Neural progenitor cell (in vitro differentiated cells): ENCODE data around the gene EPHA1. TPM values are rescaled to one million over a fixed set of nuclear protein-coding genes. Genes with fewer than 3 reads are reported as not detected.
A peak's percentile ranks its signal among the peaks of the same experiment; 100 is the strongest.

Experiments used
- DNase-seq: peaks from one replicate; pipeline ENCODE4 v3.0.0-alpha.2; 2016; ENCODE audit warnings: low spot score
- H2AFZ ChIP-seq: fragments of 200-600 bp; sonication (generic); replicated peaks from 2 replicates; pipeline ENCODE4 v1.6.1; 2016; ENCODE audit warnings: antibody characterized with exemption
- H3F3A ChIP-seq: fragments of 200-600 bp; sonication (generic); 2 replicates; pipeline ENCODE4 v1.6.1; 2016; ENCODE audit warnings: antibody characterized with exemption, low read depth
- H3K27ac ChIP-seq: fragments of 200-600 bp; sonication (generic); 2 replicates; pipeline ENCODE4 v1.5.1; 2016; ENCODE audit warnings: mild to moderate bottlenecking
- H3K27me3 ChIP-seq: fragments of 200-600 bp; sonication (generic); 2 replicates; pipeline ENCODE4 v1.6.1; 2016; ENCODE audit warnings: mild to moderate bottlenecking, moderate library complexity
- H3K36me3 ChIP-seq: fragments of 200-600 bp; sonication (generic); 2 replicates; pipeline ENCODE4 v1.5.1; 2016
- H3K4me1 ChIP-seq: fragments of 200-600 bp; sonication (generic); 2 replicates; pipeline ENCODE4 v1.6.1; 2016; ENCODE audit warnings: mixed run types
- H3K4me2 ChIP-seq: fragments of 200-600 bp; sonication (generic); 2 replicates; pipeline ENCODE4 v1.6.1; 2016
- H3K4me3 ChIP-seq: fragments of 200-600 bp; sonication (generic); 2 replicates; pipeline ENCODE4 v1.5.1; 2016
- H3K79me2 ChIP-seq: fragments of 200-600 bp; sonication (generic); 2 replicates; pipeline ENCODE4 v1.6.1; 2016; ENCODE audit warnings: low read depth
- H3K9ac ChIP-seq: fragments of 200-600 bp; sonication (generic); 2 replicates; pipeline ENCODE4 v1.6.1; 2016
- H3K9me3 ChIP-seq: fragments of 200-600 bp; sonication (generic); 2 replicates; pipeline ENCODE4 v1.5.1; 2016; ENCODE audit warnings: low read depth
- H4K20me1 ChIP-seq: fragments of 200-600 bp; sonication (generic); 2 replicates; pipeline ENCODE4 v1.6.1; 2016; ENCODE audit warnings: low read depth
- H3K27ac Mint-ChIP-seq: 3 replicates; pipeline ENCODE4 v1.8.0; 2021; ENCODE audit warnings: mixed read lengths
- H3K27me3 Mint-ChIP-seq: 2 replicates; pipeline ENCODE4 v1.8.0; 2022; ENCODE audit warnings: low read depth, mild to moderate bottlenecking, inconsistent platforms, moderate library complexity, mixed read lengths; ENCODE audit not compliant: insufficient read depth
- H3K36me3 Mint-ChIP-seq: 3 replicates; pipeline ENCODE4 v1.8.0; 2021; ENCODE audit warnings: mixed read lengths
- H3K4me1 Mint-ChIP-seq: 3 replicates; pipeline ENCODE4 v1.8.0; 2021; ENCODE audit warnings: mixed read lengths
- H3K4me3 Mint-ChIP-seq: 3 replicates; pipeline ENCODE4 v1.8.0; 2021; ENCODE audit warnings: mild to moderate bottlenecking, moderate library complexity, mixed read lengths
- H3K9me3 Mint-ChIP-seq: 3 replicates; pipeline ENCODE4 v1.8.0; 2020; ENCODE audit warnings: mixed read lengths
- EZH2 ChIP-seq: fragments of 200-600 bp; sonication (generic); IDR thresholded peaks from 2 replicates; pipeline ENCODE4 v1.6.1; 2017; ENCODE audit warnings: antibody characterized with exemption, mild to moderate bottlenecking, moderate library complexity
- EZH2phosphoT487 ChIP-seq: fragments of 200-600 bp; sonication (generic); IDR thresholded peaks from 2 replicates; pipeline ENCODE4 v1.6.1; 2017; ENCODE audit warnings: antibody characterized with exemption
- total RNA-seq: library from RNA; depleted of rRNA; stranded (reverse); fragments of >200 nt; gene quantifications from 2 replicates; pipeline ENCODE4 v1.2.3, GENCODE V29; 2015; ENCODE audit warnings: low replicate concordance
- TF ChIP-seq, protein P1 (sequence below): fragments of 200-600 bp; sonication (generic); IDR thresholded peaks from 2 replicates; pipeline ENCODE4 v1.5.1; 2017; ENCODE audit warnings: antibody characterized with exemption, mild to moderate bottlenecking

EPHA1 gene
- total RNA-seq, 1 donor from 2014 or later: 4.1 TPM

DNA sequence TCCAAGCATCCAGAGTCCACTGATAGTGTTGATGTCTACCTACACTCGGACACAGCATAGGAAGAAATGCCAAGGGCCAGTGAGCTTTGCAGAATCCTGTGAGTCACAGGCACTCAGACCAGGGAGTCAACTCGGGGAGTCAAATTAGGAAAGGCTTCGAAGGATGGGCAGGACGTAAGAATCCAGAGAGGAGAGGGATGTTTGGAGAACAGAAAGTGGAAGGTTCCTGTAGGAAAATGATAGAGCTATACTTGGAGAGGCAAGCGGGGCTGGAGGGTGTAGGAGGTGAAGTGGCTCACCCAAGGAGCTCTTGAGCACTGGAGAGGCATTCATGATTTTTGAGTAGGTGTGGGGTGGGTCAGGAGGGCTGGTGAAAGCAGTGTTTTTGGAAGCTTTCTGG, 24.5 kb downstream of the EPHA1 start:
- H3K27me3 Mint-ChIP-seq: peaks cover 7% of the 10 kb centered on the region
- H3K36me3 ChIP-seq: no peaks in the 10 kb centered on the region
- peaks cover 13% of the 10 kb centered on the region for H3F3A ChIP-seq
- H3K4me1 ChIP-seq: peaks cover 14% of the 10 kb centered on the region
- peaks cover 2% of the 10 kb centered on the region for H3K36me3 Mint-ChIP-seq
- peaks cover 17% of the 10 kb centered on the region for H3K4me1 Mint-ChIP-seq
- no peak for DNase-seq
- no peak overlapping the region for H2AFZ ChIP-seq
- H3K79me2 ChIP-seq: peaks cover 45% of the 10 kb centered on the region
- H3K27ac Mint-ChIP-seq: no peak overlapping the region
- no peak overlapping the region for H3K27ac ChIP-seq
- no peak overlapping the region for H3K4me3 Mint-ChIP-seq
- no peaks in the 10 kb centered on the region for H3K27me3 ChIP-seq
- H4K20me1 ChIP-seq: peaks cover 58% of the 10 kb centered on the region
- no peaks in the 10 kb centered on the region for H3K9me3 Mint-ChIP-seq
- H3K9ac ChIP-seq: no peak overlapping the region
- H3K9me3 ChIP-seq: no peaks in the 10 kb centered on the region
- no peak overlapping the region for H3K4me3 ChIP-seq
- H3K4me2 ChIP-seq: no peak overlapping the region
- no peak for TF ChIP-seq EZH2
- TF ChIP-seq, protein P1, sequence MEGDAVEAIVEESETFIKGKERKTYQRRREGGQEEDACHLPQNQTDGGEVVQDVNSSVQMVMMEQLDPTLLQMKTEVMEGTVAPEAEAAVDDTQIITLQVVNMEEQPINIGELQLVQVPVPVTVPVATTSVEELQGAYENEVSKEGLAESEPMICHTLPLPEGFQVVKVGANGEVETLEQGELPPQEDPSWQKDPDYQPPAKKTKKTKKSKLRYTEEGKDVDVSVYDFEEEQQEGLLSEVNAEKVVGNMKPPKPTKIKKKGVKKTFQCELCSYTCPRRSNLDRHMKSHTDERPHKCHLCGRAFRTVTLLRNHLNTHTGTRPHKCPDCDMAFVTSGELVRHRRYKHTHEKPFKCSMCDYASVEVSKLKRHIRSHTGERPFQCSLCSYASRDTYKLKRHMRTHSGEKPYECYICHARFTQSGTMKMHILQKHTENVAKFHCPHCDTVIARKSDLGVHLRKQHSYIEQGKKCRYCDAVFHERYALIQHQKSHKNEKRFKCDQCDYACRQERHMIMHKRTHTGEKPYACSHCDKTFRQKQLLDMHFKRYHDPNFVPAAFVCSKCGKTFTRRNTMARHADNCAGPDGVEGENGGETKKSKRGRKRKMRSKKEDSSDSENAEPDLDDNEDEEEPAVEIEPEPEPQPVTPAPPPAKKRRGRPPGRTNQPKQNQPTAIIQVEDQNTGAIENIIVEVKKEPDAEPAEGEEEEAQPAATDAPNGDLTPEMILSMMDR: no peak
- no peak for TF ChIP-seq EZH2phosphoT487

DNA sequence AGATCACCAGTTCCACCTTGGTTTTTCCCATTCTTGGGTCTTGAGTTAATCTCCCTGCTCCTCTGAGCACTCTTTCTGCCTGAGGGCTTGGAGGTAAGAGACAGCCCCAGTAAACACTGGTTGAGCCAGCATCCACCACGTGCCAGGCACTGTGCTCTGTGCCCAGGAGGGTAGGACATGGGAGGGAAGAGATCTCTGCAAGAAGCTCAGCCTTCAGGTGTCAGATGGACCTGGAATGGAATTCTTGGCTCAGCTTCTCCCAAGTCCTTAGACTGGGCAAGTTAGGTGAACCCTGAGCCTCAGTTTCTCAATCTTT, 25.1 kb downstream of the EPHA1 start:
- H3K27me3 ChIP-seq: no peaks in the 10 kb centered on the region
- no peaks in the 10 kb centered on the region for H3K9me3 ChIP-seq
- no peaks in the 10 kb centered on the region for H3K36me3 ChIP-seq
- H3K4me2 ChIP-seq: no peak overlapping the region
- peaks cover 23% of the 10 kb centered on the region for H3K4me1 Mint-ChIP-seq
- H3F3A ChIP-seq: peaks cover 14% of the 10 kb centered on the region
- H3K4me1 ChIP-seq: peaks cover 19% of the 10 kb centered on the region
- no peak overlapping the region for H3K27ac Mint-ChIP-seq
- H3K36me3 Mint-ChIP-seq: no peaks in the 10 kb centered on the region
- peaks cover 9% of the 10 kb centered on the region for H3K27me3 Mint-ChIP-seq
- no peak overlapping the region for H3K27ac ChIP-seq
- H2AFZ ChIP-seq: no peak overlapping the region
- H4K20me1 ChIP-seq: peaks cover 58% of the 10 kb centered on the region
- no peak for DNase-seq
- no peak overlapping the region for H3K9ac ChIP-seq
- no peak overlapping the region for H3K4me3 Mint-ChIP-seq
- H3K9me3 Mint-ChIP-seq: no peaks in the 10 kb centered on the region
- peaks cover 45% of the 10 kb centered on the region for H3K79me2 ChIP-seq
- TF ChIP-seq, protein P1: no peak
- TF ChIP-seq EZH2: no peak
- TF ChIP-seq EZH2phosphoT487: no peak
- H3K4me3 ChIP-seq: no peak overlapping the region

DNA sequence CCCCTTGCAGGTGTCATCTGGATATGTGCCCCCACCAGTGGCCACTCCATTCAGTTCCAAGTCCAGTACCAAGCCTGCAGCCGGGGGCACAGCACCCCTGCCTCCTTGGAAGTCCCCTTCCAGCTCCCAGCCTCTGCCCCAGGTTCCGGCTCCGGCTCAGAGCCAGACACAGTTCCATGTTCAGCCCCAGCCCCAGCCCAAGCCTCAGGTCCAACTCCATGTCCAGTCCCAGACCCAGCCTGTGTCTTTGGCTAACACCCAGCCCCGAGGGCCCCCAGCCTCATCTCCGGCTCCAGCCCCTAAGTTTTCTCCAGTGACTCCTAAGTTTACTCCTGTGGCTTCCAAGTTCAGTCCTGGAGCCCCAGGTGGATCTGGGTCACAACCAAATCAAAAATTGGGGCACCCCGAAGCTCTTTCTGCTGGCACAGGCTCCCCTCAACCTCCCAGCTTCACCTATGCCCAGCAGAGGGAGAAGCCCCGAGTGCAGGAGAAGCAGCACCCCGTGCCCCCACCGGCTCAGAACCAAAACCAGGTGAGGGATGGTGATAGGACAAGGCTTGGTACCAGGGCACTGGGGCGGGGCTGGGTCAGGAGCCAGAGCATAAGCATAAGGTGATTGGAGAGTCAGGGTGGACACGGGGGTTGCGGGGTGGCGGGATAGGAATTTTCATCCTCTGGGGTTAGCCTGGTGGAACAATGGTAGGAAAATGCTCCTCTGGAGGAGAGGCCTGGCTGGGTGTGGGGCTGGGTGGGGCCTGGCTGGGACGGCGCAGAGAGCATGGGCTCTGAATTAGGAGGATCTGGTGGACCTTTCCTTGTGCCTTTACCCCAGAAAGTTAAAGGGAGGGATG, 25.6 kb downstream of the EPHA1 start:
- TF ChIP-seq EZH2phosphoT487 (no peak), EZH2 (no peak)
- TF ChIP-seq, protein P1: no peak
- Histone ChIP-seq H2AFZ (no peak overlapping the region), H3K4me2 (peak overlapping the region; percentile 95), H3K4me3 (peak overlapping the region; percentile 88), H3K79me2 (peaks cover 45% of the 10 kb centered on the region), H3K27ac (no peak overlapping the region), H3K36me3 (no peaks in the 10 kb centered on the region), H3K27me3 (no peaks in the 10 kb centered on the region), H3K4me1 (peaks cover 20% of the 10 kb centered on the region), H3K9ac (no peak overlapping the region), H3F3A (peaks cover 14% of the 10 kb centered on the region), H4K20me1 (peaks cover 53% of the 10 kb centered on the region), H3K9me3 (no peaks in the 10 kb centered on the region)
- H3K27ac Mint-ChIP-seq: no peak overlapping the region
- peaks cover 2% of the 10 kb centered on the region for H3K9me3 Mint-ChIP-seq
- no peak for DNase-seq
- H3K4me3 Mint-ChIP-seq: peak overlapping the region; percentile 83
- peaks cover 9% of the 10 kb centered on the region for H3K27me3 Mint-ChIP-seq
- H3K4me1 Mint-ChIP-seq: peaks cover 23% of the 10 kb centered on the region
- H3K36me3 Mint-ChIP-seq: no peaks in the 10 kb centered on the region
